Fibroblast of lung (primary cell): ENCODE data around the gene UBAP2. TPM values are rescaled to one million over a fixed set of nuclear protein-coding genes. Genes with fewer than 3 reads are reported as not detected.

Experiments used
- DNase-seq, 2 donors: peaks; one replicate each; pipeline versions ENCODE4 v3.0.0 to v3.0.0-alpha.2; 2010; ENCODE audit warnings: low read depth in 2 of 2
- H2AFZ ChIP-seq: 2 replicates; pipeline ENCODE4 v1.5.1; 2012; ENCODE audit warnings: low read length, control low read depth, inconsistent platforms
- H3K27ac ChIP-seq: 2 replicates; pipeline ENCODE4 v1.5.1; 2011; ENCODE audit warnings: low read length, control low read depth; ENCODE audit not compliant: insufficient read depth
- H3K27me3 ChIP-seq: 2 replicates; pipeline ENCODE4 v1.5.1; 2011; ENCODE audit warnings: mild to moderate bottlenecking, low read length; ENCODE audit not compliant: control insufficient read depth, insufficient read depth
- H3K36me3 ChIP-seq: 2 replicates; pipeline ENCODE4 v1.5.1; 2011; ENCODE audit warnings: low read length; ENCODE audit not compliant: control insufficient read depth, insufficient read depth
- H3K4me1 ChIP-seq: 2 replicates; pipeline ENCODE4 v1.5.1; 2011; ENCODE audit warnings: low read length; ENCODE audit not compliant: control insufficient read depth, insufficient read depth; ENCODE audit errors: extremely low read depth
- H3K4me2 ChIP-seq: 2 replicates; pipeline ENCODE4 v1.5.1; 2011; ENCODE audit warnings: low read length, control low read depth; ENCODE audit not compliant: insufficient read depth; ENCODE audit errors: extremely low read depth
- H3K4me3 ChIP-seq, 4 experiments: fragments of 200-600 bp in 1 of 4; sonication (generic) in 1 of 4; replicated peaks in 1 of 4; 2 replicates each; pipeline ENCODE4 v1.5.1; 2011 to 2016; ENCODE audit warnings: low read length in 4 of 4, low read depth in 3 of 4, mild to moderate bottlenecking in 3 of 4, control low read depth in 2 of 4, inconsistent platforms in 1 of 4, mixed read lengths in 1 of 4; ENCODE audit not compliant: insufficient read depth in 1 of 4; ENCODE audit errors: control extremely low read depth in 1 of 4
- H3K79me2 ChIP-seq: 2 replicates; pipeline ENCODE4 v1.5.1; 2012; ENCODE audit warnings: mild to moderate bottlenecking, low read length, inconsistent platforms; ENCODE audit not compliant: control insufficient read depth, insufficient read depth
- H3K9ac ChIP-seq: 2 replicates; pipeline ENCODE4 v1.5.1; 2011; ENCODE audit warnings: mild to moderate bottlenecking, low read length, control low read depth; ENCODE audit not compliant: insufficient read depth
- H3K9me3 ChIP-seq: 2 replicates; pipeline ENCODE4 v1.5.1; 2012; ENCODE audit warnings: low read depth, low read length; ENCODE audit not compliant: control insufficient read depth, insufficient read depth
- H4K20me1 ChIP-seq: 2 replicates; pipeline ENCODE4 v1.5.1; 2011; ENCODE audit warnings: low read length; ENCODE audit not compliant: control insufficient read depth, insufficient read depth; ENCODE audit errors: extremely low read depth
- CTCF ChIP-seq, 2 donors: IDR thresholded peaks in 1 of 2; conservative IDR thresholded peaks in 1 of 2; 1 replicate in 1 of 2; 2 replicates in 1 of 2; pipeline ENCODE4 v1.5.1; 2011 to 2012; ENCODE audit warnings: low read length in 2 of 2, control low read depth in 1 of 2, inconsistent platforms in 1 of 2, low read depth in 1 of 2, mild to moderate bottlenecking in 1 of 2
- EZH2 ChIP-seq: IDR thresholded peaks from 2 replicates; pipeline ENCODE4 v1.5.1; 2012; ENCODE audit warnings: low read length, control low read depth, mild to moderate bottlenecking; ENCODE audit errors: missing control alignments
- polyA plus RNA-seq, 2 donors: library from polyadenylated mRNA; depleted of rRNA in 1 of 2; stranded (reverse) in 1 of 2; unstranded in 1 of 2; fragments of >200 nt; gene quantifications; 2 replicates each; pipeline ENCODE4 v1.2.1, GENCODE V29; 2011 to 2012; ENCODE audit warnings: missing spikeins in 1 of 2
- total RNA-seq: library from RNA; depleted of rRNA; stranded (reverse); fragments of >200 nt; gene quantifications from 2 replicates; pipeline ENCODE4 v1.2.1, GENCODE V29; 2014

The UBAP2 gene
- total and polyA plus RNA-seq, 2 donors (not counting 1 experiment from before 2014, with no cell fraction given): 10.2 to 20.6 TPM

GRCh38 chr9:33877727-33878489 is 170.8 kb downstream of the UBAP2 start:
- no peak overlapping the region for H2AFZ ChIP-seq
- peaks cover 81% of the 10 kb centered on the region for H3K79me2 ChIP-seq
- peak in 1 of 2 donors; percentile 8 for DNase-seq
- no peak overlapping the region for H3K4me3 ChIP-seq
- H3K27ac ChIP-seq: no peak overlapping the region
- no peaks in the 10 kb centered on the region for H3K9me3 ChIP-seq
- H4K20me1 ChIP-seq: no peaks in the 10 kb centered on the region
- no peaks in the 10 kb centered on the region for H3K4me1 ChIP-seq
- TF ChIP-seq CTCF (conservative IDR thresholded peaks at IDR 0.05 in 1 of 2, IDR thresholded peaks at IDR 0.05 in 1 of 2; ENCODE audit: low read depth in 1 of 2, low read length in 2 of 2): no peak
- TF ChIP-seq EZH2: no peak
- H3K4me2 ChIP-seq: no peak overlapping the region
- H3K27me3 ChIP-seq: no peaks in the 10 kb centered on the region
- H3K9ac ChIP-seq: no peak overlapping the region
- no peaks in the 10 kb centered on the region for H3K36me3 ChIP-seq

Other genes starting within 250 kb of the UBAP2 start
- 16.7 and 23.9 TPM in 2 replicates for gene UBE2R2, start 231.7 kb downstream of the UBAP2 start, total RNA-seq
- 52.5 and 57.1 TPM in 2 replicates for gene UBE2R2, start 231.7 kb downstream of the UBAP2 start, polyA plus RNA-seq
- 9.7 and 10.8 TPM in 2 replicates for gene DCAF12, start 77.8 kb upstream of the UBAP2 start, total RNA-seq
- gene DCAF12, start 77.8 kb upstream of the UBAP2 start, polyA plus RNA-seq: 25.4 and 26.3 TPM in 2 replicates
- 32.1 and 41.6 TPM in 2 replicates for gene UBAP1, start 130.2 kb upstream of the UBAP2 start, total RNA-seq
- gene UBAP1, start 130.2 kb upstream of the UBAP2 start, polyA plus RNA-seq: 57.6 and 58.1 TPM in 2 replicates